Neural cell (in vitro differentiated cells): ENCODE results near the gene BCL2L2. TPM values are rescaled to one million over a fixed set of nuclear protein-coding genes. Genes with fewer than 3 reads are reported as not detected.

Experiments
- H2AFZ ChIP-seq: fragments of 200-600, 300-800 bp; sonication (generic), shearing (Covaris generic); 2 replicates; pipeline ENCODE4 v1.6.0; 2014; ENCODE audit warnings: low read depth, mild to moderate bottlenecking, antibody characterized with exemption, low read length, moderate library complexity
- H3F3A ChIP-seq: fragments of 200-600 bp; shearing (Covaris generic); 2 replicates; pipeline ENCODE4 v1.6.1; 2016; ENCODE audit warnings: mild to moderate bottlenecking, moderate library complexity, mixed read lengths, antibody characterized with exemption, low read length; ENCODE audit not compliant: insufficient read depth, poor library complexity, severe bottlenecking
- H3K27ac ChIP-seq: fragments of 200-600, 300-800 bp; sonication (generic), shearing (Covaris generic); 2 replicates; pipeline ENCODE4 v1.5.1; 2014; ENCODE audit warnings: mild to moderate bottlenecking, low read length, moderate library complexity
- H3K27me3 ChIP-seq: fragments of 300-800, 200-600 bp; sonication (generic), shearing (Covaris generic); 2 replicates; pipeline ENCODE4 v1.6.0; 2014; ENCODE audit warnings: mild to moderate bottlenecking, low read depth, low read length, moderate library complexity; ENCODE audit not compliant: insufficient read depth
- H3K36me3 ChIP-seq: fragments of 300-800, 200-600 bp; sonication (generic), shearing (Covaris generic); 2 replicates; pipeline ENCODE4 v1.5.1; 2014; ENCODE audit warnings: mild to moderate bottlenecking, antibody characterized with exemption, low read length, moderate library complexity; ENCODE audit not compliant: insufficient read depth
- H3K4me2 ChIP-seq: fragments of 300-800, 200-600 bp; sonication (generic), shearing (Covaris generic); 2 replicates; pipeline ENCODE4 v1.6.0; 2014; ENCODE audit warnings: mild to moderate bottlenecking, low read length
- H3K4me3 ChIP-seq: fragments of 300-800, 200-600 bp; sonication (generic), shearing (Covaris generic); 2 replicates; pipeline ENCODE4 v1.5.1; 2014; ENCODE audit warnings: mild to moderate bottlenecking, low read length, moderate library complexity
- H3K79me2 ChIP-seq: fragments of 200-600 bp; shearing (Covaris generic); replicated peaks from 2 replicates; pipeline ENCODE4 v1.6.0; 2014; ENCODE audit warnings: mild to moderate bottlenecking, low read length, moderate library complexity; ENCODE audit not compliant: insufficient read depth
- H3K9ac ChIP-seq: fragments of 300-800, 200-600 bp; sonication (generic), shearing (Covaris generic); 2 replicates; pipeline ENCODE4 v1.6.1; 2016; ENCODE audit warnings: mild to moderate bottlenecking, low read length, mixed read lengths
- H3K9me2 ChIP-seq: fragments of 200-600 bp; shearing (Covaris generic); 2 replicates; pipeline ENCODE4 v1.6.1; 2016; ENCODE audit warnings: mild to moderate bottlenecking, low read length, mixed read lengths; ENCODE audit not compliant: insufficient read depth
- H3K9me3 ChIP-seq: fragments of 200-600, 300-800 bp; sonication (generic), shearing (Covaris generic); 2 replicates; pipeline ENCODE4 v1.6.1; 2016; ENCODE audit warnings: mild to moderate bottlenecking, mixed run types, low read length, moderate library complexity, mixed read lengths
- H4K20me1 ChIP-seq: fragments of 200-600 bp; shearing (Covaris generic); 2 replicates; pipeline ENCODE4 v1.6.1; 2016; ENCODE audit warnings: mild to moderate bottlenecking, mixed run types; ENCODE audit not compliant: insufficient read depth
- EZH2 ChIP-seq: fragments of 200-600, 300-800 bp; shearing (Covaris generic), sonication (generic); IDR thresholded peaks from 2 replicates; pipeline ENCODE4 v1.6.1; 2014; ENCODE audit warnings: antibody characterized with exemption, low read length, borderline replicate concordance, mild to moderate bottlenecking; ENCODE audit not compliant: insufficient read depth, poor library complexity, severe bottlenecking
- MXI1 ChIP-seq: fragments of 450-650 bp; conservative IDR thresholded peaks from 2 replicates; pipeline ENCODE4 v1.6.1; 2014; ENCODE audit warnings: antibody characterized with exemption, mild to moderate bottlenecking; ENCODE audit not compliant: poor library complexity, severe bottlenecking
- POLR2AphosphoS5 ChIP-seq: IDR thresholded peaks from 2 replicates; pipeline ENCODE4 v1.6.1; 2012
- RAD21 ChIP-seq: fragments of 450-650 bp; conservative IDR thresholded peaks from 2 replicates; pipeline ENCODE4 v1.6.1; 2014; ENCODE audit warnings: antibody characterized with exemption, mild to moderate bottlenecking, moderate library complexity
- SMC3 ChIP-seq: fragments of 450-650 bp; conservative IDR thresholded peaks from 2 replicates; pipeline ENCODE4 v1.6.1; 2014; ENCODE audit warnings: antibody characterized with exemption, mild to moderate bottlenecking, moderate library complexity; ENCODE audit not compliant: poor library complexity
- polyA plus RNA-seq: library from polyadenylated mRNA; depleted of rRNA; stranded (reverse); fragments of >200 nt; gene quantifications from 2 replicates; pipeline ENCODE4 v1.2.3, GENCODE V29; 2014
- TF ChIP-seq, protein P1 (sequence below): fragments of 450-650 bp; IDR thresholded peaks from 2 replicates; pipeline ENCODE4 v1.5.1; 2014; ENCODE audit warnings: antibody characterized with exemption, mild to moderate bottlenecking, moderate library complexity; ENCODE audit not compliant: poor library complexity, severe bottlenecking

Gene BCL2L2
- polyA plus RNA-seq, 1 donor from 2014 or later = 35.8 TPM

DNA sequence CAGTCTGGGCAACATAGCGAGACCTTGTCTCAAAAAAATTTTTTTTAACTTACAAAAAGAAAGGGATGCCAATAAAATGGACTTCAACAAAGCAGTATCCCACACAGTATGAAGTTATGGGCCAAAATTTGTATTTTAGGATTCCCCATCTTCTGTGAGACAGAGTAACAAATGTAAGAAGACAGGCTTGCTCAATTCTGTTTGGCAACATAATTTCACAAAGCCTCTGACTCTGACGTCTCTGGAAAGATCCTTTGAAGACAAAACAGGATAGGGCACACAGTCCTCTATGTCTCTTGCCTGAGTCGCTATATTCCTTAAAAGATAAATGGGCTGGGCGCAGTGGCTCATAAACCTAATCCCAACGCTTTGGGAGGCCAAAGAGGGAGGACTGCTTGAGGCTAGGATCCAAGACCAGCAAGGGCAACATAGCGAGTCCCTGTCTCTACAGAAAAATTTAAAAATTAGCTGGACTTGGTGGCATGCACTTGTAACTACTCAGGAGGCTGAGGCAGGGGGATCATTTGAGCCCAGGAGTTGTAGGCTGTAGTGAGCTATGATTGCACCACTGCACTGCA is 19.6 kb upstream of the BCL2L2 start:
- TF ChIP-seq EZH2 = no peak
- TF ChIP-seq POLR2AphosphoS5 = no peak
- no peak for TF ChIP-seq MXI1
- no peak for TF ChIP-seq SMC3
- TF ChIP-seq, protein P1, sequence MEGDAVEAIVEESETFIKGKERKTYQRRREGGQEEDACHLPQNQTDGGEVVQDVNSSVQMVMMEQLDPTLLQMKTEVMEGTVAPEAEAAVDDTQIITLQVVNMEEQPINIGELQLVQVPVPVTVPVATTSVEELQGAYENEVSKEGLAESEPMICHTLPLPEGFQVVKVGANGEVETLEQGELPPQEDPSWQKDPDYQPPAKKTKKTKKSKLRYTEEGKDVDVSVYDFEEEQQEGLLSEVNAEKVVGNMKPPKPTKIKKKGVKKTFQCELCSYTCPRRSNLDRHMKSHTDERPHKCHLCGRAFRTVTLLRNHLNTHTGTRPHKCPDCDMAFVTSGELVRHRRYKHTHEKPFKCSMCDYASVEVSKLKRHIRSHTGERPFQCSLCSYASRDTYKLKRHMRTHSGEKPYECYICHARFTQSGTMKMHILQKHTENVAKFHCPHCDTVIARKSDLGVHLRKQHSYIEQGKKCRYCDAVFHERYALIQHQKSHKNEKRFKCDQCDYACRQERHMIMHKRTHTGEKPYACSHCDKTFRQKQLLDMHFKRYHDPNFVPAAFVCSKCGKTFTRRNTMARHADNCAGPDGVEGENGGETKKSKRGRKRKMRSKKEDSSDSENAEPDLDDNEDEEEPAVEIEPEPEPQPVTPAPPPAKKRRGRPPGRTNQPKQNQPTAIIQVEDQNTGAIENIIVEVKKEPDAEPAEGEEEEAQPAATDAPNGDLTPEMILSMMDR = no peak
- Histone ChIP-seq H3K79me2 (peaks cover 9% of the 10 kb centered on the region), H3K27ac (peak overlapping the region; percentile 86), H3K9ac (peak overlapping the region; percentile 80), H3K27me3 (no peaks in the 10 kb centered on the region), H3K9me2 (no peaks in the 10 kb centered on the region), H3K9me3 (no peaks in the 10 kb centered on the region), H3F3A (no peaks in the 10 kb centered on the region), H3K4me2 (peak overlapping the region; percentile 56), H4K20me1 (no peaks in the 10 kb centered on the region), H3K4me3 (peak overlapping the region; percentile 94), H2AFZ (peak overlapping the region; percentile 71), H3K36me3 (no peaks in the 10 kb centered on the region)

DNA sequence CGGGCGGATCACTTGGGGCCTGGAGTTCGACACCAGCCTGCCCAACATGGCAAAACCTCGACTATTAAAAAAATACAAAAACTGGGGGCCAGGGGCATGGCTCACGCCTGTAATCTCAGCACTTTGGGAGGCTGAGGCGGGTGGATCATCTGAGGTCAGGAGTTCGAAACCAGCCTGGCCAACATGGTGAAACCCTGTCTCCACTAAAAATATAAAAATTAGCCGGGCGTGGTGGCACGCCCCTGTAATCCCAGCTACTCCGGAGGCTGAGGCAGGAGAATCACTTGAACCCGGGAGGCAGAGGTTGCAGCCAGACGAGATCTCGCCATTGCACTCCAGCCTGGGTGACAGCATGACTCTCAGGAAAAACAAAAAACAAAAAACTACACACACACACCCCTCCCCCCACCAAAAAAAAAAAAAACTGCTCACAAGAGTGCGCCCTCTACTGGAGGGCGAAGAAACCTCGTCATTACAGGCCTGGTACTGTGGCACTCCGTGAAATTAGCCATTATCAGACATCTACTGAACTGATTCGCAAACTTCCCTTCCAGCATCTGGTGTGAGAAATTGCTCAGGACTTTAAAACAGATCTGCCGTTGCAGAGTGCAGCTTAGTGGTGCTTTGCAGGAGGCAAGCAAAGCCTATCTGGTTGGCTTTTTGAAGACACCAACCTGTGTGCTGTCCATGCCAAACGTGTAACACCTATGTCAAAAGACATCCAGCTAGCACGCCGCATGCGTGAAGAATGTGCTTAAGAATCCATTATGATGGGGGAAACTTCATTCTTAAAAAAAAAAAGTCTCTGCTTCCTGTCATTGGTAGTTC is 11.7 kb upstream of the BCL2L2 start:
- H3K9ac ChIP-seq = no peak overlapping the region
- H3K27ac ChIP-seq = no peak overlapping the region
- no peak overlapping the region for H2AFZ ChIP-seq

More for the DNA sequence above, 11.7 kb upstream of the BCL2L2 start:
- Histone ChIP-seq H3K4me3 (no peak overlapping the region), H3F3A (no peaks in the 10 kb centered on the region), H3K79me2 (peaks cover 5% of the 10 kb centered on the region), H3K36me3 (no peaks in the 10 kb centered on the region), H4K20me1 (no peaks in the 10 kb centered on the region), H3K4me2 (no peak overlapping the region), H3K9me2 (no peaks in the 10 kb centered on the region), H3K9me3 (no peaks in the 10 kb centered on the region), H3K27me3 (no peaks in the 10 kb centered on the region)
- TF ChIP-seq MXI1 (no peak), EZH2 (no peak), RAD21 (peak; percentile 29), SMC3 (peak; percentile 55)
- TF ChIP-seq, protein P1 = peak; percentile 76
